Activated gamma-delta T cell (primary cell): ENCODE results near the gene HOXB3.

ENCODE experiments used
- DNase-seq: peaks from one replicate; lab custom pipeline; 2025; lab: John Stamatoyannopoulos, UW

Gene HOXB3

DNA sequence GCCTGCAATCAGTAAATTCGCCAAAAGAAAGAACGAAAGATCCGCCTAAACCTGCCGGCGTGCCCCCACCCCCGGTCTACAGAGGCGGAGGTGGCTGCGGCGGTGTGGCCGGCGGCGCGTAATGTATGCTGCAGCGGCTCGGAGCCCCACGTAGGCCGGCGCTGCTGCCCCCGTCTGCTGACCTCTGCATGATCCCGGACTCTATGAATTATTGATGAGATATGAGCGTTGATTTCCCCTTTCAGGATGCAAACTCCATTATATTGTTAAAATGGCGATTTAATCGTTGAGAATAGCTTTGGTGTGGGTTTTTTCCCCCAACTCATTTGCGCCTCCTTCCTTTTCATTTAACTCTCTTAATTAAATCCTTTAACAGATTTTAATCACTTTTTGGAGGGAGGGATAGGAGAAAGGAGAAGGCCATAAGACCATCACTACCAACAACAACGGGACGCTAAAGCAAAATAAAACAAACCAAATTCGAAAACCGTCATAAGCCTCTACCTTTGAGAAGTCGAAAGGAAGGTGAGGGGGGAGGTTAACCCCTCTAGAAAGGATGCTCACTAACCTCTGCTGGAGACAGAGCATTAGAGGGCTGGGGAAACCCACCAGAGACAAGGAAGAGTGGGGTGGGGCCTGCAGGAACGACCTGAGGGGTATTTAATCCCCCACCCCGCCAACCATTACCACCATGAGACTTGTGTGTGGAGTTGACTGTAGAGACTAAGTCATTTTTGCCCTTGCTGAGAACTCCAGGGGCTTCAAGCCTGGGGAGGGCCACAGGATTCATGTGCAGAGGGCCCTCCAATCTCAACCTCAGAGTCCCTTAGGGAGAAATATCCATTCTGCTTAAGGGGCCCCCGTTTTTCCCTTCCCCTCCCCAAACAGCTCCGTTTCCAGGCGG lies 3.4 kb downstream of the HOXB3 start:
- DNase-seq: peak; percentile 30

DNA sequence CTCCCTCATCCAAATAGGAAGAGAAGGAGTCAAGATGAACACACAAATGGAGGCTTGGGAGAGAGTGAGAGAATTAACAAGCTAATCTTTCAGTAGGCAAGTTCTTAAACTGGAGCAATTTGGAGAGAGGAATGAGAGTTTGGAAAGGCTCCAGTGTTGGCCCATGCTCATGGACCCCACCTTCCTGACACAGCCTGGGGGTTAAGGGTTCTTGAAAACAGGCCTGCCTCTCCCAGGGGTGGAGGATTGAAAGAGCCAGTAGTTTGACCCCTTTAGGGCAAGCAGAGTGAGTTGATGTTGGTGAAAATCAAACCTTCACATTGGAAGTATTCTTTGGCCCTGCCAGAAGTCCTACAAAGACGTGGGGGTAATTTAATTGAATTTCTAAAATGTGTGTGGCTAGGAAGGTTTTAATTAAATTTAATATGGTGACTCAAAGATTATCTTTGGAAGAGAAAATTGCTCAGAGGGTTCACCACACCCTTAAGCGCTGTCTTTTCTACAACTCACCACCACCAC lies 5.8 kb downstream of the HOXB3 start:
- no peak for DNase-seq

- no peak for DNase-seq
These were observed 6.3 kb downstream of the HOXB3 start for GRCh38 chr17:48583708-48584222.

DNA sequence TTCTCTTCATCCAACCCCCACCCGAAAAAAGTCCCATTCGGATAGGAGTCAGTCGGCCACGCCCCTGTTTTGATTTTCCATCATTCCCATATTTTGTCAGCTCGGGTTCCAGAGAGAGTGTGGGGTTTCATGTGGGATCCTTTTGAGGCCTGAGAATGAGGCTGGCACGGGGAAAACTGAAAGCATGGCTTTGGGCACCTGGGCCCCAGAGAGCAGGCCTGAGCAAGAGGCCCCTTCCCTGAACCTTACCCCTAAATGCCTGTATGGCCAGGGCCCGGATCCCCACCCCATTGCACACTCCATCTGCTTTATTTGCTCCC lies 7.3 kb downstream of the HOXB3 start:
- no peak for DNase-seq

DNA sequence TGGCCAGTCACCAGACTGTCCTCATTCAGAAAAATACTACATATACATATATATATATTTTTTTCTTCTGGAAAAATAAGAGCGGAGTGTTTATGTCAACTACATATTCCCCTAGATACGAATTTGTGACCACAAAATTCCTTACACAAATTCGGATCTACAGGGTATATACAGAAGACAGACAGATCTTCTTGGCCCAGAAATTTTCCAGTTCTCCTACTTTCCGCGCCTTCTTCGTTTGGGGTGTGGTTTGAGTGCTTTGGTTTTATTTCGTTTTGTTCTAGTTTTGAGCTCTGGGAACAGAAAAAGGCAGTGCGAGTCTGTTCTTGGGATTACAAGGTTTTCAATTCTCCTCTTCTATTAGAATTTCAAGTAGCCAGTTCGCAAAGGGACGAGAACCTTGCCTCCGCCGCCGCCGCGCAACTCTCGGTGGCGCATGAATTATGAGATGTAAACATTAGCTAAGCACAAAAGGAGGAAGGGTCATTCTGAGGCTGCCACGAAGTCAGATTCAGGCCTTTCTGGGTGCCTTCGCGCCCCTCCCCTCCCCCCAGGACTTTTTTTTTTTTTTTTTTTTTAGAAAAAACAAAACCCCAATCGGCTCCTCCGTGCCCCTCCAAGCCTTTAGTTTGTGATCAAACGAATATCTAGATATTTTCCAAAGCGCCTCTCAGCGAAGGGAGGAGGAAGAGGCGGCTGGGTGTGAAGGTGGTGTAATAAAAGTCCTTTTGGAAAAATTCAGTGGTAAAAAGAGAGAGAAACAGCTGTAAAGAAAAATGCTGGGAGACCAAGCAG lies 10.1 kb downstream of the HOXB3 start:
- no peak for DNase-seq

- DNase-seq: no peak
These were observed 10.6 kb downstream of the HOXB3 start for GRCh38 chr17:48579471-48579759.

DNA sequence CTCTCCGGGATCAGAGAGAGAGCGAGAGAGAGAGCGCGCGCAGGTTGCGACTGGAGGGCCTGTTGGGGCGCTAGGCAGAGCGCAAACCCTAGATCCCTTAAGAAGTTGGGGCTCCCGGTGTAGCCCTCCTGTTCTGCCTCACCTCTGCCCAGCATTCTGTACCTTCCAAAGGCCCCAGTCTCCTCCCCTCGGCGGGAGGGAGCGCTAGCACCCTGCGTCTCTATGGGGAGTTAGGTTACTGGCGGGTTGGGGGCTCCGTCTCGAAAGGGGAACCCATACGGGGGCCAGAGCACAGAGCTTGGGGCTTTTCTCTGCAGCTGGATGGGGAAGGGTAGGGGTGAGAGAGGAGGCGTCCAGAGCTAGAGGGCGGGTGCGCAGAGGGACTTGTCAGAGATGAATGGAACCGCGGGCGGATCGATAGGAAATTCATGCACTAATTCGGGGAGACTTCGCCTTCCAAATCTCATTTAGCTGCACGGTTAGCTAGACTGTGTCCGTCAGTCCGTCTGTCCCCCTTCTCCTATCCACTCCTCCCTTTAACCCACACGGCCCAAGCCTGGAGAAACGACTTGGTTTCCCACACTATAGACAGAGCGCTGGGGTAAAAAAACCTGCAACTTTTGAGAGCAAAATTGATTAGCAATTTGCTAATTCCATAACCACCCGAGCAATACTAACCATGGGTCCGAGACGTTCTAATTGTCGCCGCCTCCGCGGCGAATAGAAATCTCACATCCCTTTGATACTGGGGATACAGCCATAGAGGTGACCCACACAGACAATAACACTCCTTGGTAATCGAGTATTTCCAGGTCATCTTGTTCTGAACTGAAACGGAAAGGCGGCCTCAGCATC lies 11.2 kb downstream of the HOXB3 start:
- no peak for DNase-seq

DNA sequence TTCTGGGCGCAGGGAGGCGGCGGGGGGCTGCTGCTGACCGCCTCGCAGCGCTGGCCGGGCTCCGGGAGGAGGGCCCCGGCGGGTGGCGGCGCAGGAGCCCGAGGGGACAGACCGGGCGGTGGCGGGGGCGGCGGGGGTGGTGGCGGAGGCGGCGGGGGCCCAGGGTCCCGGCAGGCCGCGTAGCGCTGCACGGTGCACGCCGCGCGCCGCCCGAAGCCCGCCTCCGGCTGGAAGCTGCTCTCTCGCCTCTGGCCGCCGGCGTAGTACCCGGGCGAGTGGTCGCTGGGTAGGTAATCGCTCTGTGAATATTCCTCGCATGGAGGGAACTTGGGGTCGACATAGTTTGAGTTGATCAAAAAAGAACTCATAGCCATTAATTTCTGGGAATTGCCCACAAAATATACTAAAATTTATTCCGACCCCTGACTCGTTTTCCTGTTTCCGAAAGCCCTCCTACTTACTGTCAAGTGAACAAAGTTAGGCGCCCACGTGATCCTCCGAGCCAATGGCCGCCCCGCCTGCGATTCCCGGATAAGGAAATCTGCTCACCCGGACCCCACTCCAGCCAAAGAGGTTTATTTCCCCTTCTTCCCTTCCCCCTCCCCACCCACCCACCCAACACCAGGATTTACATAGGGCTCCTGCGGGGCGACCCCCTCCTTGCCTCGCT lies 12.0 kb downstream of the HOXB3 start, which contains the start of gene HOXB4:
Gene HOXB4 (minus strand): TSS at position 405 of the 670 bp plus-strand sequence. CDS start 31 bp downstream, at position 374.
- peak; percentile 68 for DNase-seq

DNA sequence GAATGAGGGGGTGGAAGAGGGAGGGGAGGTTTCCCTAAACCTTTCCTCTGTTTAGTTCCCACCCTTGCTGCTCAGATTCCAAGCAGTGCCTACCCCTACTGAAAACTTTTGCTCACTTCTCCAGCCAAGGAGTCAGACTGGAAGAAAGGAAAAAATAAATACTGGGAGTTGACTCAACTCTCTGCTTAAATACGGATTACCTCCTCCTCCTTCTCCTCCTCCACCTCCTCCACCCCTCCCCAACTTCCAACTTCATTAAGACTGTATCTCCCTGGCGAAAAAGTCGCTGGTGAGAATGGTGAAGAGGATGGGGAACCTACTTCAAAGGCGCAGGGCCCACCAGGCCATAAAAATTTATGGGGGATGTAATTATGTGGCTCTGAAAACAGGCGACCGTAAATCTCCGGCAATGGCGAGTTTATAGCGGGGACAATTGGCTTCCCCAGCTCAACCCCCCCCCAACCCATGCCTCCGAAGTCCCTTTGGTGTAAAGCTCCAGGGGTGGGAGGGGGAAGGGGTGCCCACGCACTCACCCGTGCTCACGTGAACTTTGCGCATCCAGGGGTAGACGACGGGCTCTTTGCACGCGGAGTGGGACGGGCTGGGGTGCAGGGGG lies 12.6 kb downstream of the HOXB3 start:
- DNase-seq: no peak

DNA sequence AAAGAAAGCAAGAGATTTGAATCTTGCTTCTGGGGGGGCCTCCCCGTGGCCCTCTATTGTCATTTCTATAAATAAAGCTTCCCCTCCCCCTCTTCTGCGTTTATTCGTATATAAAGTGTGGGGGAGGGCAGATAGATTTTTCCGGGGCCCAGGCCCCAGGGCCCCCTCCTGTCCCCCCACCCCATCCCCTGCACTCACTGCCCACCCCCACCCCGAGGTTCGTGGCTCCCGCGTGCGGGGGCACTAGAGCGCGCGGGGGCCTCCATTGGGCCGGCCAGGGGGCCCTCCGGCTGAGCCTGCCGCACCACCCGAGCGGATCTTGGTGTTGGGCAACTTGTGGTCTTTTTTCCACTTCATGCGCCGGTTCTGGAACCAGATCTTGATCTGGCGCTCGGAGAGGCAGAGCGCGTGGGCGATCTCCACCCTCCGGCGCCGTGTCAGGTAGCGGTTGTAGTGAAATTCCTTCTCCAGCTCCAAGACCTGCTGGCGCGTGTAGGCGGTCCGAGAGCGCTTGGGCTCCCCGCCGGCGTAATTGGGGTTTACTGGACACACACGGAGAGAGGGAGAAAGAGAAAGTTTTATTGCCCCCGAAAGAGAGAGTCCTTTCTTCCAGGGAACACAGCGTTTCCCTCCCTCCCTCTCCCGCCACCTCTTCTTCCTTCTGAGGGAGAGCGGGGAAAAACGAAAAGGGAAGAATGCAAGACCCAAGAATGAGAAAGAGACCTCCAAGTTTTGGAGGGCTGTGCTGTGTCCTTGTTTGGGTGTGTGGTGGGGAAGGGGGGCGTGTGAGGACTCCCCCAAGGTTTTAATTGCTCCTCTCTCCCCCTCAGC lies 13.3 kb downstream of the HOXB3 start:
- DNase-seq: no peak

GRCh38 chr17:48575673-48576478 lies 14.2 kb downstream of the HOXB3 start:
- no peak for DNase-seq

- no peak for DNase-seq
These were observed 14.9 kb downstream of the HOXB3 start for GRCh38 chr17:48575066-48575582.

DNA sequence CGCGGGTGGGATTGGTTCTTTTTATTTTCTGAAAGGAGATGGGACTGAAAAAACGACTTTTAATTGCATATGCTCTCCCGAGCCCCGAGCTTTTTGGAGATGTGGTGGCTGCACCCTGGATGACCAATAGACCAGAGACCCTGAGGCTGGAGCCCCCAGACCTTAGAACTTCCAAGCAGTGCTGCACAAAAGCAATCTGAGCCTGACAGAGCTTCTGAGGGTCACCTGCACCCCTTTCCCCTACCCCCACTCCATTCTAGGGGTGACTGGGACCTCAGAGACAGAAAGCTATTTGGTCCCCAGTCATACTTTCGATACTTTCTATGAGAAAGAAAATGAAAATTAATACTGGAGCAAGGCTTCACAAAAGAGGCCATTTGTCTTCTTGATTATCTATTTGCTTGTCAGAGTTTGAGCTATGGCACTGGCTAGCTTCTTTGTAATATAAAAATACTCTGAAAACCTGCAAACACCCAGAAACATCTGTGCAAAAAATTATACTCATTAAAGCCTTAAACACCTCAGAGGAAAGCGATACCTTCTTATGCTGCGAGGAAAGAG lies 15.5 kb downstream of the HOXB3 start:
- no peak for DNase-seq

GRCh38 chr17:48571826-48572417 lies 18.1 kb downstream of the HOXB3 start:
- DNase-seq: no peak

DNA sequence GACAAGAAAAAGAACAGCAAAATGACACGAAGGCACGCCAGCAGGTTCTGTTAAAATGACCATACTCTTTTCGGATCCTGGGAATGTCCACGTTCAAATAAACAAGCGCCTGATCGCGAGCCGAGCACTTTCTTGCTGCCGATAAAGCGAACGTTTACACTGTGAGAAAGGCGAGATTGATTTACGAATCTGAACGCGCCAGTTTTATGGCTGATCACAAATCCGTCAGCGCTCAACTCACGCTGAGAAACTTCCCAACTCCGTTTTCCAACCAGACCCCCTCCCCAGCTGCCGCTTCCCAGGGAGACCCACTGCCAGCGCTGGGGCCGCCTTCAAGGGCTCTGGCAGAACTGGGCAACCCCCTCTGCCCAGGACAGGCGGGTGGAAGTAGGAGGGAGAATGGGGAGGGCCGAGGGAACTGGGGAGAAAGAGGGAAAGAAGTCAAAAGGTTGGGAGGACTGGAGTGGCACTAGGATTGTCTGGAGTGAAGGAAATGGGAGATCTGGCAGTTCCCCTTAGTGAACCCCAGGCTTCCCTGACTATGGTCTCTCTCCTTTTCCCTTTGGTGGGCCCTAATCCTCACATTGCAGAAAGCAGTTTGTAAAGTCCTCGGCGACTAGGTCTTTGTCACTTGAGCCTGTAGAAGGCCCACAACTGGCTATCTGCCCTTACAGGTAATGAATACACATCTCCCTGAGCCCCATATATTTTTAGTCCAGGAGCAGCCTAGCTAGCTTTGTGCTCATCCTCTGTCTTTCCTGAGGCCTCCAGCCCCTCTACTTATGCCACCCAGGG lies 18.8 kb downstream of the HOXB3 start:
- no peak for DNase-seq

DNA sequence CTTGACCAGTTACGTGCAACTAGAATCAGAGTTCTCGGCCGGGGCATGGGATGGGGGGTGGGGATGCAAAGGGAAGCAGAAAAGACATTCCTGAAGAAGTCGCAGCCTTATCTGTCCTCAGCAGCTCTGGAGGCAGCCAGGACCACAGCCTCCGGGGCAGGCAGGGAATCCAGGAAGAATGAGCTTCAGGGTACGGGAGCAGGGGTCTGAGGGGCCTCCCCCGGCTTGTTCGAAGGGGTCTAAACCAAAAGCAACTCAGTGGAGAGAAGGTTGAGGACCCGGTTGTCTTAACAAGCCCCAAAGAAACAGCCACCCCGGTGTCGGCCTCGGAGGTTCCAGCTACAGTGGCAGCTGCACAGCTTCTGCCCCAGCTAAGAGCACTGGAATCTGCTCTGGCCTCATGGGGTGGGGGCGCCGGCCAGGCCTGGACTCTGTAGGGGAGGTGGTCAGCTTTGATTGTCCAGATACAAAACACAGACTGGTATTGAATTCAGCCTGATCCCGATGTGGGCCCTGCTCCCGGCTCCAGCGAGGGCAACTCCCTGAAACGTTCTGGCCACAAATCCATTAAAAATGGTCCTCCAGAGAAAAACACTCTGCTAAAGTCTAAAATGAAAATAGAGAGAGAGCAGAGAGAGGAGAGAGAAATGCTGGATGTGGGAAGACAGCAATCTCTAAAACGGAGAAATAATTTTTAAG lies 19.6 kb downstream of the HOXB3 start:
- DNase-seq: no peak
